ENCODE data around the gene EPS8.

GRCh38 chr12:15827136-15827535 is 37.9 kb upstream of the EPS8 start:
- no peak for TF ChIP-seq CTCF (conservative IDR thresholded peaks at IDR 0.05; ENCODE audit: low read length)
- TF ChIP-seq EZH2phosphoT487 (IDR thresholded peaks at IDR 0.05; ENCODE audit: borderline replicate concordance) = no peak
